ENCODE results near the gene UBAP1.

The UBAP1 gene

GRCh38 chr9:34250721-34251120, 71.9 kb downstream of the UBAP1 start:
- no peak for TF ChIP-seq CTCF (conservative IDR thresholded peaks at IDR 0.05)

GRCh38 chr9:34252016-34252415, 73.2 kb downstream of the UBAP1 start:
- TF ChIP-seq CTCF (conservative IDR thresholded peaks at IDR 0.05), result no peak
- H3K27ac ChIP-seq, result no peak overlapping the region; the same call in 1 of the 2 replicates

More at GRCh38 chr9:34250721-34251120, 71.9 kb downstream of the UBAP1 start:
- 0 out of 2 replicates have a peak overlapping the region, but pooled peaks have one; percentile 5 for H3K27ac ChIP-seq

- H3K27ac ChIP-seq, result peak overlapping the region; percentile 15; the same call in 1 of the 2 replicates
- peak; percentile 98 for TF ChIP-seq CTCF (conservative IDR thresholded peaks at IDR 0.05)
Observed at GRCh38 chr9:34252670-34253459, 74.0 kb downstream of the UBAP1 start.

- H3K27ac ChIP-seq, result peak overlapping the region; percentile 15; the same call in 1 of the 2 replicates
- TF ChIP-seq CTCF (conservative IDR thresholded peaks at IDR 0.05), result no peak
Observed at GRCh38 chr9:34253460-34253837, 74.6 kb downstream of the UBAP1 start.

- TF ChIP-seq CTCF (conservative IDR thresholded peaks at IDR 0.05), result no peak
- no peak overlapping the region for H3K27ac ChIP-seq
Observed at GRCh38 chr9:34254141-34254913, 75.5 kb downstream of the UBAP1 start.

GRCh38 chr9:34254966-34255825, 76.4 kb downstream of the UBAP1 start:
- no peak overlapping the region for H3K27ac ChIP-seq
- no peak for TF ChIP-seq CTCF (conservative IDR thresholded peaks at IDR 0.05)

Data from VCaP (cell line).